GM23338 (cell line): ENCODE results near the gene FTO. TPM values are rescaled to one million over a fixed set of nuclear protein-coding genes. Genes with fewer than 3 reads are reported as not detected.

ENCODE experiments used
- ATAC-seq: fragments of 200-7000 bp; cut with Tn5 transposase; 3 replicates; pipeline ENCODE4 v1.9.1; 2020
- DNase-seq: peaks from one replicate; pipeline ENCODE4 v3.0.0-alpha.2; 2015; ENCODE audit warnings: low spot score
- H2AFZ ChIP-seq: fragments of 200-600 bp; sonication (generic); 2 replicates; pipeline ENCODE4 v1.8.0; 2016; ENCODE audit warnings: antibody characterized with exemption, mild to moderate bottlenecking, moderate library complexity
- H3F3A ChIP-seq: fragments of 200-600 bp; sonication (generic); replicated peaks from 2 replicates; pipeline ENCODE4 v1.8.0; 2017; ENCODE audit warnings: antibody characterized with exemption, mixed run types, low read depth
- H3K27ac ChIP-seq: fragments of 200-600 bp; sonication (generic); 2 replicates; pipeline ENCODE4 v1.6.1; 2016; ENCODE audit warnings: low read depth
- H3K27me3 ChIP-seq: fragments of 200-600 bp; sonication (generic); 2 replicates; pipeline ENCODE4 v1.8.0; 2016; ENCODE audit warnings: mild to moderate bottlenecking, mixed run types, moderate library complexity; ENCODE audit not compliant: insufficient read depth
- H3K36me3 ChIP-seq: fragments of 200-600 bp; sonication (generic); 2 replicates; pipeline ENCODE4 v1.8.0; 2016; ENCODE audit warnings: mild to moderate bottlenecking; ENCODE audit not compliant: insufficient read depth
- H3K4me1 ChIP-seq: fragments of 200-600 bp; sonication (generic); 2 replicates; pipeline ENCODE4 v1.8.0; 2016; ENCODE audit warnings: mild to moderate bottlenecking, moderate library complexity; ENCODE audit not compliant: insufficient read depth
- H3K4me2 ChIP-seq: fragments of 200-600 bp; sonication (generic); 2 replicates; pipeline ENCODE4 v1.7.1; 2017; ENCODE audit warnings: mixed run types
- H3K4me3 ChIP-seq: fragments of 200-600 bp; sonication (generic); 2 replicates; pipeline ENCODE4 v1.6.1; 2016; ENCODE audit warnings: mixed run types
- H3K79me2 ChIP-seq: fragments of 200-600 bp; sonication (generic); replicated peaks from 2 replicates; pipeline ENCODE4 v1.8.0; 2017; ENCODE audit warnings: mild to moderate bottlenecking; ENCODE audit not compliant: insufficient read depth
- H3K9me2 ChIP-seq: fragments of 200-600 bp; sonication (generic); 2 replicates; pipeline ENCODE4 v1.8.0; 2017; ENCODE audit not compliant: insufficient read depth
- H4K20me1 ChIP-seq: fragments of 200-600 bp; sonication (generic); replicated peaks from 2 replicates; pipeline ENCODE4 v1.8.0; 2017; ENCODE audit warnings: mild to moderate bottlenecking; ENCODE audit not compliant: insufficient read depth
- H3K27ac Mint-ChIP-seq: 2 replicates; pipeline ENCODE4 v1.8.0; 2020; ENCODE audit warnings: inconsistent platforms, mild to moderate bottlenecking, moderate library complexity, mixed read lengths
- H3K27me3 Mint-ChIP-seq: 3 replicates; pipeline ENCODE4 v1.8.0; 2022; ENCODE audit warnings: low read depth, mild to moderate bottlenecking, moderate library complexity, mixed read lengths, inconsistent platforms; ENCODE audit not compliant: insufficient read depth, poor library complexity
- H3K36me3 Mint-ChIP-seq: 3 replicates; pipeline ENCODE4 v1.8.0; 2021; ENCODE audit warnings: low read depth, mild to moderate bottlenecking, inconsistent platforms, moderate library complexity, mixed read lengths
- H3K4me1 Mint-ChIP-seq: 3 replicates; pipeline ENCODE4 v1.8.0; 2020; ENCODE audit warnings: mild to moderate bottlenecking, inconsistent platforms, mixed read lengths
- H3K4me3 Mint-ChIP-seq: 3 replicates; pipeline ENCODE4 v1.8.0; 2021; ENCODE audit warnings: moderate library complexity, mild to moderate bottlenecking, inconsistent platforms, mixed read lengths
- H3K9me3 Mint-ChIP-seq: 3 replicates; pipeline ENCODE4 v1.8.0; 2020; ENCODE audit warnings: moderate library complexity, mild to moderate bottlenecking, inconsistent platforms, mixed read lengths
- EZH2phosphoT487 ChIP-seq: fragments of 200-600 bp; sonication (generic); IDR thresholded peaks from one replicate; pipeline ENCODE4 v1.8.1; 2018; ENCODE audit warnings: antibody characterized with exemption; ENCODE audit not compliant: unreplicated experiment
- NANOG ChIP-seq: IDR thresholded peaks from 2 replicates; pipeline ENCODE4 v1.6.1; 2016; ENCODE audit warnings: antibody characterized with exemption, borderline replicate concordance
- STAT1 ChIP-seq: IDR thresholded peaks from one replicate; pipeline ENCODE4 v1.6.1; 2016; ENCODE audit warnings: antibody characterized with exemption; ENCODE audit not compliant: unreplicated experiment
- ZNF114 ChIP-seq: fragments of 250-450 bp; sonication (Bioruptor Pico); IDR thresholded peaks from 2 replicates; pipeline ENCODE4 v1.5.0; 2020; ENCODE audit warnings: mild to moderate bottlenecking, moderate library complexity
- polyA plus RNA-seq: library from polyadenylated mRNA; unstranded; fragments of >200 nt; fragmentation: Nextera tagmentation; extraction: Ambion mirVana; gene quantifications from 2 replicates; pipeline ENCODE4 v1.2.1, GENCODE V29; 2016
- total RNA-seq: library from RNA; depleted of rRNA; stranded (reverse); fragments of >200 nt; shearing (Covaris generic); gene quantifications from 2 replicates; pipeline ENCODE4 v1.2.3, GENCODE V29; 2014
- TF ChIP-seq, protein P1 (sequence below): fragments of 250-450 bp; sonication (Bioruptor Pico); IDR thresholded peaks from 2 replicates; pipeline ENCODE4 v1.5.0; 2020; ENCODE audit warnings: mild to moderate bottlenecking, moderate library complexity

FTO gene
- total and polyA plus RNA-seq, 2 experiments from 2014 or later, result 17.7 to 69.6 TPM

DNA sequence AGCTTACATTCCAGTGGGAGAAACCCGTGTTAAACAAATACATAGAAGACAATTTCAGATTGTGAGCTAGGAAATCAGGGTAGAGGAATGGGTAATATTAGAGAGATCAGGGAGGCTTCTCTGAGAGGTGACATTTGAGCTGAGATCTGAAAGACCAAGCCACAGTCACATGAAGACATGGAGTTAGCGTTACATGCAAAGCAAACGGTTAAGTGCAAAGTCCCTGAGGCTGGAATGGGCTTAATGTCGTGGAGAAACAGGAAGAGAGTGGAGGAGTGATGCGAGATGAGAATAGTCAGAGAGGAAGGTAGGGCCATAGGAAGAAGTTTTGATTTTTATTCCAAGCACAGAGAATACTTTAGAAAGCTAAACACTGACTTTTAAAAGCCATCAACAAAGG is 336.5 kb downstream of the FTO start (continued):
- TF ChIP-seq, protein P1, sequence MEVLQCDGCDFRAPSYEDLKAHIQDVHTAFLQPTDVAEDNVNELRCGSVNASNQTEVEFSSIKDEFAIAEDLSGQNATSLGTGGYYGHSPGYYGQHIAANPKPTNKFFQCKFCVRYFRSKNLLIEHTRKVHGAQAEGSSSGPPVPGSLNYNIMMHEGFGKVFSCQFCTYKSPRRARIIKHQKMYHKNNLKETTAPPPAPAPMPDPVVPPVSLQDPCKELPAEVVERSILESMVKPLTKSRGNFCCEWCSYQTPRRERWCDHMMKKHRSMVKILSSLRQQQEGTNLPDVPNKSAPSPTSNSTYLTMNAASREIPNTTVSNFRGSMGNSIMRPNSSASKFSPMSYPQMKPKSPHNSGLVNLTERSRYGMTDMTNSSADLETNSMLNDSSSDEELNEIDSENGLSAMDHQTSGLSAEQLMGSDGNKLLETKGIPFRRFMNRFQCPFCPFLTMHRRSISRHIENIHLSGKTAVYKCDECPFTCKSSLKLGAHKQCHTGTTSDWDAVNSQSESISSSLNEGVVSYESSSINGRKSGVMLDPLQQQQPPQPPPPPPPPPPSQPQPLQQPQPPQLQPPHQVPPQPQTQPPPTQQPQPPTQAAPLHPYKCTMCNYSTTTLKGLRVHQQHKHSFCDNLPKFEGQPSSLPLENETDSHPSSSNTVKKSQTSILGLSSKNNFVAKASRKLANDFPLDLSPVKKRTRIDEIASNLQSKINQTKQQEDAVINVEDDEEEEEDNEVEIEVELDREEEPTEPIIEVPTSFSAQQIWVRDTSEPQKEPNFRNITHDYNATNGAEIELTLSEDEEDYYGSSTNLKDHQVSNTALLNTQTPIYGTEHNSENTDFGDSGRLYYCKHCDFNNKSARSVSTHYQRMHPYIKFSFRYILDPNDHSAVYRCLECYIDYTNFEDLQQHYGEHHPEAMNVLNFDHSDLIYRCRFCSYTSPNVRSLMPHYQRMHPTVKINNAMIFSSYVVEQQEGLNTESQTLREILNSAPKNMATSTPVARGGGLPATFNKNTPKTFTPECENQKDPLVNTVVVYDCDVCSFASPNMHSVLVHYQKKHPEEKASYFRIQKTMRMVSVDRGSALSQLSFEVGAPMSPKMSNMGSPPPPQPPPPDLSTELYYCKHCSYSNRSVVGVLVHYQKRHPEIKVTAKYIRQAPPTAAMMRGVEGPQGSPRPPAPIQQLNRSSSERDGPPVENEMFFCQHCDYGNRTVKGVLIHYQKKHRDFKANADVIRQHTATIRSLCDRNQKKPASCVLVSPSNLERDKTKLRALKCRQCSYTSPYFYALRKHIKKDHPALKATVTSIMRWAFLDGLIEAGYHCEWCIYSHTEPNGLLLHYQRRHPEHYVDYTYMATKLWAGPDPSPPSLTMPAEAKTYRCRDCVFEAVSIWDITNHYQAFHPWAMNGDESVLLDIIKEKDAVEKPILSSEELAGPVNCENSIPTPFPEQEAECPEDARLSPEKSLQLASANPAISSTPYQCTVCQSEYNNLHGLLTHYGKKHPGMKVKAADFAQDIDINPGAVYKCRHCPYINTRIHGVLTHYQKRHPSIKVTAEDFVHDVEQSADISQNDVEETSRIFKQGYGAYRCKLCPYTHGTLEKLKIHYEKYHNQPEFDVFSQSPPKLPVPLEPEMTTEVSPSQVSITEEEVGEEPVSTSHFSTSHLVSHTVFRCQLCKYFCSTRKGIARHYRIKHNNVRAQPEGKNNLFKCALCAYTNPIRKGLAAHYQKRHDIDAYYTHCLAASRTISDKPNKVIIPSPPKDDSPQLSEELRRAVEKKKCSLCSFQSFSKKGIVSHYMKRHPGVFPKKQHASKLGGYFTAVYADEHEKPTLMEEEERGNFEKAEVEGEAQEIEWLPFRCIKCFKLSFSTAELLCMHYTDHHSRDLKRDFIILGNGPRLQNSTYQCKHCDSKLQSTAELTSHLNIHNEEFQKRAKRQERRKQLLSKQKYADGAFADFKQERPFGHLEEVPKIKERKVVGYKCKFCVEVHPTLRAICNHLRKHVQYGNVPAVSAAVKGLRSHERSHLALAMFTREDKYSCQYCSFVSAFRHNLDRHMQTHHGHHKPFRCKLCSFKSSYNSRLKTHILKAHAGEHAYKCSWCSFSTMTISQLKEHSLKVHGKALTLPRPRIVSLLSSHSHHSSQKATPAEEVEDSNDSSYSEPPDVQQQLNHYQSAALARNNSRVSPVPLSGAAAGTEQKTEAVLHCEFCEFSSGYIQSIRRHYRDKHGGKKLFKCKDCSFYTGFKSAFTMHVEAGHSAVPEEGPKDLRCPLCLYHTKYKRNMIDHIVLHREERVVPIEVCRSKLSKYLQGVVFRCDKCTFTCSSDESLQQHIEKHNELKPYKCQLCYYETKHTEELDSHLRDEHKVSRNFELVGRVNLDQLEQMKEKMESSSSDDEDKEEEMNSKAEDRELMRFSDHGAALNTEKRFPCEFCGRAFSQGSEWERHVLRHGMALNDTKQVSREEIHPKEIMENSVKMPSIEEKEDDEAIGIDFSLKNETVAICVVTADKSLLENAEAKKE (CRISPR knock-in tag), result no peak

DNA sequence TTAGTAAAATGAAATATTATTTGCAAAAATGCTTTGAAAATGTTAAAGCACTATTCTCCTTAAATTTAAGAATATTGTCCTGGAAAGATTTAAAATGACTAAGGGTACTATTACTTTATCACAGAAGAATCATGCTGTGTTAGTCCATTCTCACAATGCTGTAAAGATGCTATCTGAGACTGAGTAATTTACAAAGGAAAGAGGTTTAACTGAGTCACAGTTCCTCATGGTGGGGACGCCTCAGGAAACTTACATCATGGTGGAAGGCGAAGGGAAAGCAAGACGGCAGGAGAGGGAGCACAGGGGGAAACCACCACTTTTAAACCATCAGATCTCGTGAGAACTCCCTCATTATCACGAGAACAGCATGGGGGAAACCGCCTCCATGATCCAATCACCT is 337.0 kb downstream of the FTO start:
- H3K4me3 ChIP-seq, result no peak overlapping the region
- H3K4me3 Mint-ChIP-seq, result no peak overlapping the region
- peaks cover 13% of the 10 kb centered on the region for H3K4me1 Mint-ChIP-seq
- no peak overlapping the region for H3K27ac ChIP-seq
- DNase-seq, result no peak
- H3K79me2 ChIP-seq, result no peaks in the 10 kb centered on the region
- 0 out of 2 replicates have a peak, but pooled peaks cover 12% of the 10 kb centered on the region for H3K9me2 ChIP-seq
- H3K4me1 ChIP-seq, result no peaks in the 10 kb centered on the region
- no peak overlapping the region for H3K4me2 ChIP-seq
- TF ChIP-seq, protein P1 (CRISPR knock-in tag), result no peak
- no peak for TF ChIP-seq EZH2phosphoT487
- TF ChIP-seq ZNF114 (CRISPR knock-in tag), result no peak
- TF ChIP-seq NANOG, result no peak
- no peak for TF ChIP-seq STAT1
- H3K27ac Mint-ChIP-seq, result no peak overlapping the region
- H3K27me3 Mint-ChIP-seq, result peaks cover 8% of the 10 kb centered on the region
- no peaks in the 10 kb centered on the region for H3K27me3 ChIP-seq
- no peaks in the 10 kb centered on the region for H3K36me3 ChIP-seq
- ATAC-seq, result no peak
- H3K36me3 Mint-ChIP-seq, result peaks cover 17% of the 10 kb centered on the region
- H4K20me1 ChIP-seq, result no peaks in the 10 kb centered on the region
- H2AFZ ChIP-seq, result no peak overlapping the region
- peaks cover 12% of the 10 kb centered on the region for H3K9me3 Mint-ChIP-seq
- no peaks in the 10 kb centered on the region for H3F3A ChIP-seq
